H1 (cell line): ENCODE measurements around the gene NRSN1. TPM values are rescaled to one million over a fixed set of nuclear protein-coding genes. Genes with fewer than 3 reads are reported as not detected.

Experiments used
- polyA plus RNA-seq, 7 experiments: library from polyadenylated mRNA; depleted of rRNA in 3 of 7; stranded (reverse) in 5 of 7; unstranded in 2 of 7; fragments of >200 nt in 5 of 7; fragments of 200-250 nt in 2 of 7; gene quantifications; 1 replicate in 5 of 7; 2 replicates in 1 of 7; 4 replicates in 1 of 7; pipeline versions ENCODE4 v1.2.1 to v1.2.3, GENCODE V29; 2011 to 2013; ENCODE audit warnings: missing spikeins in 2 of 7, mixed read lengths in 2 of 7
- total RNA-seq: library from RNA; stranded (reverse); fragmentation: NEBNext Ultra II Directional; extraction: Animal tissue kit (Norgen Biotek cat#: 25700); gene quantifications from 2 replicates; pipeline ENCODE4 v1.2.1, GENCODE V29; 2021
- TF ChIP-seq, protein P1 (sequence below): fragments of 300-600 bp; sonication (generic); IDR thresholded peaks from 2 replicates; pipeline ENCODE4 v1.7.1; 2012; ENCODE audit warnings: low read length, moderate library complexity, mild to moderate bottlenecking, inconsistent platforms; ENCODE audit not compliant: insufficient replicate concordance

The NRSN1 gene
- total and polyA plus RNA-seq, 2 of the 8 experiments (the other 6 are each of a cell fraction or from before 2014, with no cell fraction given) = 0.15 to 0.78 TPM

- TF ChIP-seq, protein P1, sequence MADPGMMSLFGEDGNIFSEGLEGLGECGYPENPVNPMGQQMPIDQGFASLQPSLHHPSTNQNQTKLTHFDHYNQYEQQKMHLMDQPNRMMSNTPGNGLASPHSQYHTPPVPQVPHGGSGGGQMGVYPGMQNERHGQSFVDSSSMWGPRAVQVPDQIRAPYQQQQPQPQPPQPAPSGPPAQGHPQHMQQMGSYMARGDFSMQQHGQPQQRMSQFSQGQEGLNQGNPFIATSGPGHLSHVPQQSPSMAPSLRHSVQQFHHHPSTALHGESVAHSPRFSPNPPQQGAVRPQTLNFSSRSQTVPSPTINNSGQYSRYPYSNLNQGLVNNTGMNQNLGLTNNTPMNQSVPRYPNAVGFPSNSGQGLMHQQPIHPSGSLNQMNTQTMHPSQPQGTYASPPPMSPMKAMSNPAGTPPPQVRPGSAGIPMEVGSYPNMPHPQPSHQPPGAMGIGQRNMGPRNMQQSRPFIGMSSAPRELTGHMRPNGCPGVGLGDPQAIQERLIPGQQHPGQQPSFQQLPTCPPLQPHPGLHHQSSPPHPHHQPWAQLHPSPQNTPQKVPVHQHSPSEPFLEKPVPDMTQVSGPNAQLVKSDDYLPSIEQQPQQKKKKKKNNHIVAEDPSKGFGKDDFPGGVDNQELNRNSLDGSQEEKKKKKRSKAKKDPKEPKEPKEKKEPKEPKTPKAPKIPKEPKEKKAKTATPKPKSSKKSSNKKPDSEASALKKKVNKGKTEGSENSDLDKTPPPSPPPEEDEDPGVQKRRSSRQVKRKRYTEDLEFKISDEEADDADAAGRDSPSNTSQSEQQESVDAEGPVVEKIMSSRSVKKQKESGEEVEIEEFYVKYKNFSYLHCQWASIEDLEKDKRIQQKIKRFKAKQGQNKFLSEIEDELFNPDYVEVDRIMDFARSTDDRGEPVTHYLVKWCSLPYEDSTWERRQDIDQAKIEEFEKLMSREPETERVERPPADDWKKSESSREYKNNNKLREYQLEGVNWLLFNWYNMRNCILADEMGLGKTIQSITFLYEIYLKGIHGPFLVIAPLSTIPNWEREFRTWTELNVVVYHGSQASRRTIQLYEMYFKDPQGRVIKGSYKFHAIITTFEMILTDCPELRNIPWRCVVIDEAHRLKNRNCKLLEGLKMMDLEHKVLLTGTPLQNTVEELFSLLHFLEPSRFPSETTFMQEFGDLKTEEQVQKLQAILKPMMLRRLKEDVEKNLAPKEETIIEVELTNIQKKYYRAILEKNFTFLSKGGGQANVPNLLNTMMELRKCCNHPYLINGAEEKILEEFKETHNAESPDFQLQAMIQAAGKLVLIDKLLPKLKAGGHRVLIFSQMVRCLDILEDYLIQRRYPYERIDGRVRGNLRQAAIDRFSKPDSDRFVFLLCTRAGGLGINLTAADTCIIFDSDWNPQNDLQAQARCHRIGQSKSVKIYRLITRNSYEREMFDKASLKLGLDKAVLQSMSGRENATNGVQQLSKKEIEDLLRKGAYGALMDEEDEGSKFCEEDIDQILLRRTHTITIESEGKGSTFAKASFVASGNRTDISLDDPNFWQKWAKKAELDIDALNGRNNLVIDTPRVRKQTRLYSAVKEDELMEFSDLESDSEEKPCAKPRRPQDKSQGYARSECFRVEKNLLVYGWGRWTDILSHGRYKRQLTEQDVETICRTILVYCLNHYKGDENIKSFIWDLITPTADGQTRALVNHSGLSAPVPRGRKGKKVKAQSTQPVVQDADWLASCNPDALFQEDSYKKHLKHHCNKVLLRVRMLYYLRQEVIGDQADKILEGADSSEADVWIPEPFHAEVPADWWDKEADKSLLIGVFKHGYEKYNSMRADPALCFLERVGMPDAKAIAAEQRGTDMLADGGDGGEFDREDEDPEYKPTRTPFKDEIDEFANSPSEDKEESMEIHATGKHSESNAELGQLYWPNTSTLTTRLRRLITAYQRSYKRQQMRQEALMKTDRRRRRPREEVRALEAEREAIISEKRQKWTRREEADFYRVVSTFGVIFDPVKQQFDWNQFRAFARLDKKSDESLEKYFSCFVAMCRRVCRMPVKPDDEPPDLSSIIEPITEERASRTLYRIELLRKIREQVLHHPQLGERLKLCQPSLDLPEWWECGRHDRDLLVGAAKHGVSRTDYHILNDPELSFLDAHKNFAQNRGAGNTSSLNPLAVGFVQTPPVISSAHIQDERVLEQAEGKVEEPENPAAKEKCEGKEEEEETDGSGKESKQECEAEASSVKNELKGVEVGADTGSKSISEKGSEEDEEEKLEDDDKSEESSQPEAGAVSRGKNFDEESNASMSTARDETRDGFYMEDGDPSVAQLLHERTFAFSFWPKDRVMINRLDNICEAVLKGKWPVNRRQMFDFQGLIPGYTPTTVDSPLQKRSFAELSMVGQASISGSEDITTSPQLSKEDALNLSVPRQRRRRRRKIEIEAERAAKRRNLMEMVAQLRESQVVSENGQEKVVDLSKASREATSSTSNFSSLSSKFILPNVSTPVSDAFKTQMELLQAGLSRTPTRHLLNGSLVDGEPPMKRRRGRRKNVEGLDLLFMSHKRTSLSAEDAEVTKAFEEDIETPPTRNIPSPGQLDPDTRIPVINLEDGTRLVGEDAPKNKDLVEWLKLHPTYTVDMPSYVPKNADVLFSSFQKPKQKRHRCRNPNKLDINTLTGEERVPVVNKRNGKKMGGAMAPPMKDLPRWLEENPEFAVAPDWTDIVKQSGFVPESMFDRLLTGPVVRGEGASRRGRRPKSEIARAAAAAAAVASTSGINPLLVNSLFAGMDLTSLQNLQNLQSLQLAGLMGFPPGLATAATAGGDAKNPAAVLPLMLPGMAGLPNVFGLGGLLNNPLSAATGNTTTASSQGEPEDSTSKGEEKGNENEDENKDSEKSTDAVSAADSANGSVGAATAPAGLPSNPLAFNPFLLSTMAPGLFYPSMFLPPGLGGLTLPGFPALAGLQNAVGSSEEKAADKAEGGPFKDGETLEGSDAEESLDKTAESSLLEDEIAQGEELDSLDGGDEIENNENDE = no peak
- TF ChIP-seq, all 59 proteins: peak for 0
Measured at GRCh38 chr6:24148684-24149083, 22.7 kb downstream of the NRSN1 start (continued).
